ENCODE data around the gene ZHX3. TPM values are rescaled to one million over a fixed set of nuclear protein-coding genes. Genes with fewer than 3 reads are reported as not detected.

The ZHX3 gene
- total and polyA plus RNA-seq, 2 of the 13 experiments (the other 11 are each of a cell fraction or from before 2014, with no cell fraction given) = 8.4 to 11.7 TPM

DNA sequence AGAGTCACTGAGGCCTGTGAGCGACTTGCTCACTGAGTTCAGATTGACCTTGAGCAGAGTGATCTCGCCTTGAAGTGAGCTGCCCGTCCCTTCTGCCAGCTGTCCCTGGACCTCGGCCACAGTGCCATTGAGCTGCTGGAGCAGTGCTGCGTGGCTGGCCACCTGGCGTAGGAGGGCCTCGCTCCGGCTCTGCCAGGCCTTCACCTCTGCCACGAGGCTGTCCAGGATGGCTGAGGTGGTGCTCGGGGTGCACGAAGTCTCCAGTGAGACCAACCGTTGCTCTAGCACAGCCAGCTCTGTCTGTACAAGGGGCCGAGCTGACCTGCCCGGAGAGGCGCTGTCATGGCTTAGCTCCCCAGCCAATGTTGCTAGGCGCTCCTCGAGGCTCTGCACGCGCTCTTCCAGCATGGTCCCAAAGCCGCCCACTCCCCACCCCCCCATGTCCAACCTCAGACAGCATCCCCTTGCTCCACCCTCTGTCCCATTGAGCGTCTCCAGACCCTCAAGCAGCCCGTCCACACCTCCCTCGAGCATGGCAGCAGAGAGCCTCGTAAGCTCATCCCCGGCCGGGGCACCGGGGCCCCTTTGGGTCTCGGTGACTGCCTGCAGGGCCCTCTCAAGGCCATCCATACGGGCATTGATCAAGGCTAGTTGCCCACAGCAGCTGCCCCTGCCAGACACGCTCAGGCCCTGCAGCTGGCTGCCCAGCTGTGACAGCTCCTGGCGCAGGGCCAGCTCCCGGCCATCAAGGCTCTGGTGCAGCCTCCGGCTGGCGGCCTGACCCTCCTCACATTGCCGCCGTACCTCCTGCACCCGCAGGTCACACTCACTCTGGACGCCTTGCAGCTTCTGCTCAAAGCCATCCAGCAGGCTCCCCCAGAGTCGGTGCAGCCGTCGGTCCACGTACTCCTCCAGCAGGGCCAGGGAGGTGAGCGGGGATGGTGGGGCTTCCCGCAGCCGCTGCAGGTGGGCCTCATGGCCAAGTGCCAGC is 44.5 kb upstream of the ZHX3 start:
- no peaks in the 10 kb centered on the region for H4K20me1 ChIP-seq (ENCODE audit: insufficient read depth, low read length)
- 0 out of 2 replicates have a peak, but pooled peaks have one; percentile 52 for TF ChIP-seq ZNF333 (CRISPR knock-in tag; IDR thresholded peaks at IDR 0.05; ENCODE audit: borderline replicate concordance)
- 0 out of 2 replicates have a peak, but pooled peaks have one; percentile 46 for TF ChIP-seq ZNF274 (CRISPR knock-in tag; IDR thresholded peaks at IDR 0.05)
- TF ChIP-seq ZNF235 (CRISPR knock-in tag; IDR thresholded peaks at IDR 0.05; ENCODE audit: borderline replicate concordance) = no peak
- TF ChIP-seq ZFX (CRISPR knock-in tag; IDR thresholded peaks at IDR 0.05; ENCODE audit: low read depth) = peak; percentile 38
- TF ChIP-seq HOXA3 (CRISPR knock-in tag; IDR thresholded peaks at IDR 0.05) = 0 out of 2 replicates have a peak, but pooled peaks have one; percentile 16
- TF ChIP-seq ZSCAN21 (CRISPR knock-in tag; IDR thresholded peaks at IDR 0.05; ENCODE audit: borderline replicate concordance) = 0 out of 2 replicates have a peak, but pooled peaks have one; percentile 37
- 0 out of 2 replicates have a peak, but pooled peaks have one; percentile 35 for TF ChIP-seq ZNF430 (CRISPR knock-in tag; IDR thresholded peaks at IDR 0.05)
- TF ChIP-seq AGO1 (IDR thresholded peaks at IDR 0.05; ENCODE audit: low read depth, low read length, poor library complexity, severe bottlenecking) = peak; percentile 80
- TF ChIP-seq SP4 (CRISPR knock-in tag; IDR thresholded peaks at IDR 0.05) = peak; percentile 40; the same call in 1 of the 2 replicates
- TF ChIP-seq ZNF776 (CRISPR knock-in tag; IDR thresholded peaks at IDR 0.05) = peak; percentile 34; the same call in 1 of the 2 replicates
- TF ChIP-seq, protein P1, sequence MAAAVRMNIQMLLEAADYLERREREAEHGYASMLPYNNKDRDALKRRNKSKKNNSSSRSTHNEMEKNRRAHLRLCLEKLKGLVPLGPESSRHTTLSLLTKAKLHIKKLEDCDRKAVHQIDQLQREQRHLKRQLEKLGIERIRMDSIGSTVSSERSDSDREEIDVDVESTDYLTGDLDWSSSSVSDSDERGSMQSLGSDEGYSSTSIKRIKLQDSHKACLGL (CRISPR knock-in tag; IDR thresholded peaks at IDR 0.05) = peak; percentile 6
- TF ChIP-seq, protein P2, sequence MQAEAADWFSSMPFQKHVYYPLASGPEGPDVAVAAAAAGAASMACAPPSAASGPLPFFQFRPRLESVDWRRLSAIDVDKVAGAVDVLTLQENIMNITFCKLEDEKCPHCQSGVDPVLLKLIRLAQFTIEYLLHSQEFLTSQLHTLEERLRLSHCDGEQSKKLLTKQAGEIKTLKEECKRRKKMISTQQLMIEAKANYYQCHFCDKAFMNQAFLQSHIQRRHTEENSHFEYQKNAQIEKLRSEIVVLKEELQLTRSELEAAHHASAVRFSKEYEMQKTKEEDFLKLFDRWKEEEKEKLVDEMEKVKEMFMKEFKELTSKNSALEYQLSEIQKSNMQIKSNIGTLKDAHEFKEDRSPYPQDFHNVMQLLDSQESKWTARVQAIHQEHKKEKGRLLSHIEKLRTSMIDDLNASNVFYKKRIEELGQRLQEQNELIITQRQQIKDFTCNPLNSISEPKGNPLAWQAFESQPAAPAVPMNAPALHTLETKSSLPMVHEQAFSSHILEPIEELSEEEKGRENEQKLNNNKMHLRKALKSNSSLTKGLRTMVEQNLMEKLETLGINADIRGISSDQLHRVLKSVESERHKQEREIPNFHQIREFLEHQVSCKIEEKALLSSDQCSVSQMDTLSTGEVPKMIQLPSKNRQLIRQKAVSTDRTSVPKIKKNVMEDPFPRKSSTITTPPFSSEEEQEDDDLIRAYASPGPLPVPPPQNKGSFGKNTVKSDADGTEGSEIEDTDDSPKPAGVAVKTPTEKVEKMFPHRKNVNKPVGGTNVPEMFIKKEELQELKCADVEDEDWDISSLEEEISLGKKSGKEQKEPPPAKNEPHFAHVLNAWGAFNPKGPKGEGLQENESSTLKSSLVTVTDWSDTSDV (CRISPR knock-in tag; IDR thresholded peaks at IDR 0.05) = 0 out of 2 replicates have a peak, but pooled peaks have one; percentile 22
- peak; percentile 10; the same call in 1 of the 2 replicates for TF ChIP-seq ATAD3A (CRISPR knock-in tag; IDR thresholded peaks at IDR 0.05)
- TF ChIP-seq ZNF451 (CRISPR knock-in tag; IDR thresholded peaks at IDR 0.05) = 0 out of 2 replicates have a peak, but pooled peaks have one; percentile 17
- TF ChIP-seq NFKB2 (CRISPR knock-in tag; IDR thresholded peaks at IDR 0.05; ENCODE audit: borderline replicate concordance) = peak; percentile 22; the same call in 1 of the 2 replicates
- TF ChIP-seq ZNF772 (CRISPR knock-in tag; IDR thresholded peaks at IDR 0.05) = no peak
- TF ChIP-seq, protein P3, sequence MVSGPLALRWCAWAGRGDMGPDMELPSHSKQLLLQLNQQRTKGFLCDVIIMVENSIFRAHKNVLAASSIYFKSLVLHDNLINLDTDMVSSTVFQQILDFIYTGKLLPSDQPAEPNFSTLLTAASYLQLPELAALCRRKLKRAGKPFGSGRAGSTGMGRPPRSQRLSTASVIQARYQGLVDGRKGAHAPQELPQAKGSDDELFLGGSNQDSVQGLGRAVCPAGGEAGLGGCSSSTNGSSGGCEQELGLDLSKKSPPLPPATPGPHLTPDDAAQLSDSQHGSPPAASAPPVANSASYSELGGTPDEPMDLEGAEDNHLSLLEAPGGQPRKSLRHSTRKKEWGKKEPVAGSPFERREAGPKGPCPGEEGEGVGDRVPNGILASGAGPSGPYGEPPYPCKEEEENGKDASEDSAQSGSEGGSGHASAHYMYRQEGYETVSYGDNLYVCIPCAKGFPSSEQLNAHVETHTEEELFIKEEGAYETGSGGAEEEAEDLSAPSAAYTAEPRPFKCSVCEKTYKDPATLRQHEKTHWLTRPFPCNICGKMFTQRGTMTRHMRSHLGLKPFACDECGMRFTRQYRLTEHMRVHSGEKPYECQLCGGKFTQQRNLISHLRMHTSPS (CRISPR knock-in tag; IDR thresholded peaks at IDR 0.05; ENCODE audit: low read depth) = no peak
- TF ChIP-seq REPIN1 (CRISPR knock-in tag; IDR thresholded peaks at IDR 0.05; ENCODE audit: borderline replicate concordance, low read depth) = no peak

More for the DNA sequence above, 44.5 kb upstream of the ZHX3 start:
- no peak overlapping the region for H2AFZ ChIP-seq (ENCODE audit: low read length)
- no TSS peak for BruUV-seq (replicated peaks)
- peaks cover 18 to 32% of the 10 kb centered on the region in 2 experiments for H3K27me3 ChIP-seq (ENCODE audit: control insufficient read depth in 1 of 2, insufficient read depth in 2 of 2, low read length in 2 of 2)
- in situ Hi-C loops (cut with HindIII; ENCODE audit: extremely low pct_ligation_motif_present, low pct_unique_long_range_greater_than_20kb) (no loop called here), intact Hi-C loops (cut with micrococcal nuclease; ENCODE audit: unreplicated experiment) (no loop called here)
- no peaks in the 10 kb centered on the region for H3K79me2 ChIP-seq (ENCODE audit: insufficient read depth, low read length)
- ChIA-PET CTCF (ENCODE audit: low intra/inter-chr PET ratio, low total read pairs) (no interaction called here), POLR2A (interaction anchor here (1.1 kb wide), 1 partner anchor 14 kb away, joined by 3 read pairs; no protein-coding TSS in a partner anchor)
- peaks cover 24% of the 10 kb centered on the region for H3K4me1 ChIP-seq (ENCODE audit: insufficient read depth, low read length)
- H3K27ac ChIP-seq (ENCODE audit: extremely low read length, insufficient read depth, low read length) = no peak overlapping the region
- FAIRE-seq (no peak), DNase-seq (ENCODE audit: low spot score) (no peak), ATAC-seq (no peak)
- H3K9ac ChIP-seq (ENCODE audit: insufficient read depth, low read depth, low read length) = no peak overlapping the region
- no peak overlapping the region for H3K4me2 ChIP-seq (ENCODE audit: low read depth, low read length)
- 71% methylated on average over 39 of the region's 45 CpGs for WGBS (ENCODE audit: low lambda C conversion rate)
- no peak overlapping the region for H3K4me3 ChIP-seq (replicated peaks in 1 of 3; ENCODE audit: insufficient read depth in 1 of 3, low read depth in 2 of 3, low read length in 3 of 3)
- H3K36me3 ChIP-seq (replicated peaks in 1 of 2; ENCODE audit: control insufficient read depth in 1 of 2, insufficient read depth in 2 of 2, low read length in 2 of 2) = peaks cover 0 to 7% of the 10 kb centered on the region in 2 experiments; a peak in 3 of 5 replicates
- H3K9me3 ChIP-seq (ENCODE audit: low read length) = no peaks in the 10 kb centered on the region
